Loucy (cell line): ENCODE results near the gene RPL12.

ENCODE experiments used
- H2AFZ ChIP-seq: fragments of 200-600 bp; sonication (generic); 2 replicates; pipeline ENCODE4 v1.6.0; 2016; ENCODE audit warnings: antibody characterized with exemption, mild to moderate bottlenecking, low read length, moderate library complexity
- H3F3A ChIP-seq: fragments of 200-600 bp; 2 replicates; pipeline ENCODE4 v1.6.0; 2016; ENCODE audit warnings: antibody characterized with exemption, low read depth, mild to moderate bottlenecking
- H3K27me3 ChIP-seq: fragments of 200-600 bp; sonication (generic); 2 replicates; pipeline ENCODE4 v1.6.1; 2014; ENCODE audit warnings: low read length, mild to moderate bottlenecking; ENCODE audit not compliant: insufficient read depth, poor library complexity, severe bottlenecking
- H3K36me3 ChIP-seq: fragments of 200-600 bp; sonication (generic); 2 replicates; pipeline ENCODE4 v1.6.1; 2016; ENCODE audit warnings: low read length; ENCODE audit not compliant: insufficient read depth
- H3K4me1 ChIP-seq: fragments of 200-600 bp; sonication (generic); 2 replicates; pipeline ENCODE4 v1.5.1; 2014; ENCODE audit warnings: low read length, mild to moderate bottlenecking; ENCODE audit not compliant: insufficient read depth, poor library complexity, severe bottlenecking
- H3K4me2 ChIP-seq: fragments of 200-600 bp; sonication (generic); 2 replicates; pipeline ENCODE4 v1.6.0; 2014; ENCODE audit warnings: antibody characterized with exemption, low read length, low read depth, mild to moderate bottlenecking; ENCODE audit not compliant: poor library complexity, severe bottlenecking
- H3K4me3 ChIP-seq: fragments of 200-600 bp; sonication (generic); 2 replicates; pipeline ENCODE4 v1.5.1; 2014; ENCODE audit warnings: low read length, mild to moderate bottlenecking, mixed read lengths; ENCODE audit not compliant: poor library complexity, severe bottlenecking
- H3K79me2 ChIP-seq: fragments of 200-600 bp; sonication (generic); 2 replicates; pipeline ENCODE4 v1.6.1; 2014; ENCODE audit warnings: low read length; ENCODE audit not compliant: insufficient read depth
- H3K9ac ChIP-seq: fragments of 200-600 bp; sonication (generic); 2 replicates; pipeline ENCODE4 v1.6.0; 2014; ENCODE audit warnings: mild to moderate bottlenecking, low read depth, low read length, moderate library complexity; ENCODE audit not compliant: poor library complexity, severe bottlenecking
- H3K9me2 ChIP-seq: fragments of 200-600 bp; sonication (generic); replicated peaks from 2 replicates; pipeline ENCODE4 v1.6.1; 2016; ENCODE audit warnings: low read depth, low read length, mixed read lengths
- H3K9me3 ChIP-seq: fragments of 200-600 bp; sonication (generic); 2 replicates; pipeline ENCODE4 v1.6.1; 2014; ENCODE audit warnings: mild to moderate bottlenecking, antibody characterized with exemption, low read length, low read depth; ENCODE audit not compliant: insufficient read depth
- H4K20me1 ChIP-seq: fragments of 200-600 bp; sonication (generic); 2 replicates; pipeline ENCODE4 v1.6.0; 2014; ENCODE audit warnings: antibody characterized with exemption, low read length, mild to moderate bottlenecking; ENCODE audit not compliant: insufficient read depth, poor library complexity, severe bottlenecking
- EZH2phosphoT487 ChIP-seq: fragments of 200-600 bp; IDR thresholded peaks from 2 replicates; pipeline ENCODE4 v1.6.1; 2018; ENCODE audit warnings: antibody characterized with exemption, mild to moderate bottlenecking, moderate library complexity, borderline replicate concordance
- TF ChIP-seq, protein P1 (sequence below): fragments of 200-600 bp; sonication (generic); conservative IDR thresholded peaks from 2 replicates; pipeline ENCODE4 v1.5.1; 2014; ENCODE audit warnings: mild to moderate bottlenecking, antibody characterized with exemption, low read length

The RPL12 gene

DNA sequence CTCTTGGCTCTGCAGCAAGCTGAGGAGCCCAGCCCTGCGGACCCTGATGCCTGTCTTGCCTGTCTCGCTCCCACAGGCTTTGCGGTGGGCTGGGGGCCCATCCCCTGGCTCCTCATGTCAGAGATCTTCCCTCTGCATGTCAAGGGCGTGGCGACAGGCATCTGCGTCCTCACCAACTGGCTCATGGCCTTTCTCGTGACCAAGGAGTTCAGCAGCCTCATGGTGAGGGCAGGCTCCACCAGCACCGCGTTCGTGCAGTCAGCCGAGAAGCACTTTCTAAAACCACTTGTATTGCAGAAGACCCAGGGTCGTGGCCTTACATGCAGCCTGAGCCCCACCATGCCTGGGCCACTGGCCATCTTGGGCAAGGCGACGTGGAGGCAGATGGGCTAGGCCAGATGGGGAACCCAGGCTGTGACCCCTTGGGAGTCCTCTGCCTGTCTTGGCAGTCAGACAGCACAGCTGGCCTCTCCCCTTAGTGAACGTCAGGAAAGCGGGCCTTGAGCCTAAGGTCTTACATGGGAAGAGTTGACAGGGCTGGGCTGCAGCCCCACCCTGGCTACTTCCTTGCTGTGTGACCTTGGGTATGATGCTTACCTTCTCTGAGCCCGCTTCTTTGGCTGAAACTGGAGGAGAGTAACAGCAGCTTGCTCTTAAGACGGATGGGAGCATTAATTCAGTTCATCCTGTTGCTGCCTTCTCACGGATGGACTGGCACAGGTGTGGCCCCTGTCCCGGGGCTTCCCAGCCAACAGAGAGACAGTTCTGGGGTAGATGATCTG lies 45.7 kb downstream of the RPL12 start:
- Histone ChIP-seq H3K79me2 (no peaks in the 10 kb centered on the region), H3K36me3 (no peaks in the 10 kb centered on the region), H2AFZ (no peak overlapping the region), H4K20me1 (no peaks in the 10 kb centered on the region), H3F3A (no peaks in the 10 kb centered on the region), H3K9me2 (no peaks in the 10 kb centered on the region), H3K4me1 (no peaks in the 10 kb centered on the region), H3K27me3 (peaks cover 24% of the 10 kb centered on the region), H3K9me3 (no peaks in the 10 kb centered on the region), H3K4me2 (no peak overlapping the region), H3K4me3 (no peak overlapping the region), H3K9ac (no peak overlapping the region)
- TF ChIP-seq EZH2phosphoT487 = no peak
- TF ChIP-seq, protein P1, sequence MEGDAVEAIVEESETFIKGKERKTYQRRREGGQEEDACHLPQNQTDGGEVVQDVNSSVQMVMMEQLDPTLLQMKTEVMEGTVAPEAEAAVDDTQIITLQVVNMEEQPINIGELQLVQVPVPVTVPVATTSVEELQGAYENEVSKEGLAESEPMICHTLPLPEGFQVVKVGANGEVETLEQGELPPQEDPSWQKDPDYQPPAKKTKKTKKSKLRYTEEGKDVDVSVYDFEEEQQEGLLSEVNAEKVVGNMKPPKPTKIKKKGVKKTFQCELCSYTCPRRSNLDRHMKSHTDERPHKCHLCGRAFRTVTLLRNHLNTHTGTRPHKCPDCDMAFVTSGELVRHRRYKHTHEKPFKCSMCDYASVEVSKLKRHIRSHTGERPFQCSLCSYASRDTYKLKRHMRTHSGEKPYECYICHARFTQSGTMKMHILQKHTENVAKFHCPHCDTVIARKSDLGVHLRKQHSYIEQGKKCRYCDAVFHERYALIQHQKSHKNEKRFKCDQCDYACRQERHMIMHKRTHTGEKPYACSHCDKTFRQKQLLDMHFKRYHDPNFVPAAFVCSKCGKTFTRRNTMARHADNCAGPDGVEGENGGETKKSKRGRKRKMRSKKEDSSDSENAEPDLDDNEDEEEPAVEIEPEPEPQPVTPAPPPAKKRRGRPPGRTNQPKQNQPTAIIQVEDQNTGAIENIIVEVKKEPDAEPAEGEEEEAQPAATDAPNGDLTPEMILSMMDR = no peak

DNA sequence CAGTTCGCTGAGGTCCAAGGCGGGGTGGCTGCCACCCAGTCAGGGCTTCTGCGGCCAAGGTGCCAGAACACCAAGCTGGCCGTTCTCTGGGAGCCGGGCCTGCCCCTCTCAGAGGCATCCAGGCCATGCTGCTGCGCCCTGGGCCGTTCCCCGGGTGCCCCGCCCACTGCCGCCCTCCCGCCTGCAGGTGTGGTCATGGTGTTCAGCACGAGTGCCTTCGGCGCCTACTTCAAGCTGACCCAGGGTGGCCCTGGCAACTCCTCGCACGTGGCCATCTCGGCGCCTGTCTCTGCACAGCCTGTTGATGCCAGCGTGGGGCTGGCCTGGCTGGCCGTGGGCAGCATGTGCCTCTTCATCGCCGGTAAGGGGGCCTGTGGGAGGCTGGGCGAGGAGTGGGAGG lies 46.6 kb downstream of the RPL12 start:
- Histone ChIP-seq H3K27me3 (peaks cover 27% of the 10 kb centered on the region), H3K79me2 (no peaks in the 10 kb centered on the region), H2AFZ (no peak overlapping the region), H3K9me3 (no peaks in the 10 kb centered on the region), H4K20me1 (no peaks in the 10 kb centered on the region), H3K36me3 (no peaks in the 10 kb centered on the region), H3K9ac (no peak overlapping the region), H3K4me3 (no peak overlapping the region), H3K4me2 (no peak overlapping the region), H3F3A (no peaks in the 10 kb centered on the region), H3K9me2 (no peaks in the 10 kb centered on the region), H3K4me1 (no peaks in the 10 kb centered on the region)
- no peak for TF ChIP-seq EZH2phosphoT487
- TF ChIP-seq, protein P1 = no peak

DNA sequence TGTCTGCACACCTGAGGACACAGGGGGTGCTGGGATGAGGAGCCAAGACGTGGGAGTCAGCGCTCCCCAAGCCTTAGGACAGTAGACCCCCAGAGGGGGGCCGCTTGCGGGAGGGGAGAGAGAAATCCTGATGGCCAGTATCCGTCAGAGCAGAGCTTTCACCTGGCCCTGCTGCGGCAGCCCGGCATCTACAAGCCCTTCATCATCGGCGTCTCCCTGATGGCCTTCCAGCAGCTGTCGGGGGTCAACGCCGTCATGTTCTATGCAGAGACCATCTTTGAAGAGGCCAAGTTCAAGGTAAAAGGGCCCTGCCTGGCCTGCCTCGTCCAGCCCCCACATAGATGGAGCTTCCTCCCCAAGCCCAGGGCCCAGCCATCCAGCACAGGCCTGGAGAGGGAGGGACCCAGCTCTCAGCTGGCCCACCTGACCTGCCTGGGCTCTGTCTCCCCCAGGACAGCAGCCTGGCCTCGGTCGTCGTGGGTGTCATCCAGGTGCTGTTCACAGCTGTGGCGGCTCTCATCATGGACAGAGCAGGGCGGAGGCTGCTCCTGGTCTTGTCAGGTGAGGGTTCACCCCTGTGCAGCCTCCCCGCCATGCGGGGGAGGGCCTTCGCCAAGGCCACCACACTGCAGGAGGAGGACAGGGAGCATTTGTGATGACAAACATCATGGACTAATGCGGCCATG lies 47.6 kb downstream of the RPL12 start:
- H4K20me1 ChIP-seq = no peaks in the 10 kb centered on the region

More for the DNA sequence above, 47.6 kb downstream of the RPL12 start:
- Histone ChIP-seq H2AFZ (no peak overlapping the region), H3K9me3 (no peaks in the 10 kb centered on the region), H3K4me2 (no peak overlapping the region), H3K36me3 (no peaks in the 10 kb centered on the region), H3K9me2 (no peaks in the 10 kb centered on the region), H3F3A (no peaks in the 10 kb centered on the region), H3K4me1 (no peaks in the 10 kb centered on the region), H3K27me3 (peaks cover 36% of the 10 kb centered on the region), H3K79me2 (no peaks in the 10 kb centered on the region), H3K4me3 (no peak overlapping the region), H3K9ac (no peak overlapping the region)
- TF ChIP-seq, protein P1 = no peak
- TF ChIP-seq EZH2phosphoT487 = no peak
